HFFc6 (cell line): ENCODE measurements around the gene THAP3. TPM values are rescaled to one million over a fixed set of nuclear protein-coding genes. Genes with fewer than 3 reads are reported as not detected.
"Not testable (repeated sequence)": the region's sequence is repeated elsewhere in the genome, so short reads cannot be mapped to it uniquely, and the experiment has no call there.

Source experiments
- DNase-seq: peaks from one replicate; pipeline ENCODE4 v3.0.0-alpha.2; 2018
- H3K27ac Mint-ChIP-seq: 2 replicates; pipeline ENCODE4 v1.8.0; 2020; ENCODE audit warnings: mild to moderate bottlenecking, mixed read lengths
- H3K27me3 Mint-ChIP-seq: 2 replicates; pipeline ENCODE4 v1.8.0; 2021; ENCODE audit warnings: mild to moderate bottlenecking, moderate library complexity, mixed read lengths; ENCODE audit not compliant: insufficient read depth
- H3K36me3 Mint-ChIP-seq: 2 replicates; pipeline ENCODE4 v1.8.0; 2021; ENCODE audit warnings: low read depth, mixed read lengths
- H3K4me1 Mint-ChIP-seq: 2 replicates; pipeline ENCODE4 v1.8.0; 2020; ENCODE audit warnings: low read depth, mixed read lengths
- H3K4me3 Mint-ChIP-seq: 2 replicates; pipeline ENCODE4 v1.8.0; 2020; ENCODE audit warnings: mild to moderate bottlenecking, moderate library complexity, mixed read lengths
- H3K9me3 Mint-ChIP-seq: 2 replicates; pipeline ENCODE4 v1.8.0; 2020; ENCODE audit warnings: mild to moderate bottlenecking, mixed read lengths
- CTCF ChIP-seq: fragments of 200-600 bp; sonication (generic); IDR thresholded peaks from 2 replicates; pipeline ENCODE4 v1.5.0; 2021; ENCODE audit warnings: antibody characterized with exemption, mild to moderate bottlenecking
- total RNA-seq, 6 experiments: library from RNA; stranded (reverse); fragmentation: NEBNext Ultra II Directional; extraction: Animal tissue kit (Norgen Biotek cat#: 25700); gene quantifications; 2 replicates in 1 of 6; 3 replicates in 5 of 6; pipeline ENCODE4 v1.2.3, GENCODE V29; 2021

The THAP3 gene
- total RNA-seq, 6 experiments from 2014 or later = 12.9 to 18.2 (median 16.2) TPM

GRCh38 chr1:6637770-6638169 is 13.1 kb downstream of the THAP3 start:
- Mint-ChIP-seq H3K27me3 (no peaks in the 10 kb centered on the region; the same call in none of the 2 replicates), H3K4me3 (no peak overlapping the region), H3K9me3 (no peaks in the 10 kb centered on the region), H3K36me3 (peaks cover 12% of the 10 kb centered on the region), H3K4me1 (peaks cover 16% of the 10 kb centered on the region), H3K27ac (no peak overlapping the region)
- no peak for TF ChIP-seq CTCF
- DNase-seq = no peak

- H3K4me1 Mint-ChIP-seq = peaks cover 16% of the 10 kb centered on the region
- no peak overlapping the region for H3K27ac Mint-ChIP-seq
- no peak for TF ChIP-seq CTCF
- no peak for DNase-seq
- no peaks in the 10 kb centered on the region; the same call in none of the 2 replicates for H3K27me3 Mint-ChIP-seq
- no peaks in the 10 kb centered on the region for H3K9me3 Mint-ChIP-seq
- H3K36me3 Mint-ChIP-seq = peaks cover 16% of the 10 kb centered on the region
- no peak overlapping the region for H3K4me3 Mint-ChIP-seq
Observed at GRCh38 chr1:6638226-6638625, 13.6 kb downstream of the THAP3 start.

- peaks cover 15% of the 10 kb centered on the region for H3K4me1 Mint-ChIP-seq
- not testable (repeated sequence) for H3K27me3 Mint-ChIP-seq, DNase-seq, H3K27ac Mint-ChIP-seq, H3K9me3 Mint-ChIP-seq, H3K4me3 Mint-ChIP-seq
- H3K36me3 Mint-ChIP-seq = peaks cover 23% of the 10 kb centered on the region
Observed at GRCh38 chr1:6640867-6641266, 16.2 kb downstream of the THAP3 start.

- peaks cover 17% of the 10 kb centered on the region for H3K36me3 Mint-ChIP-seq
- no peak for DNase-seq
- no peak overlapping the region for H3K4me3 Mint-ChIP-seq
- TF ChIP-seq CTCF = no peak
- H3K27me3 Mint-ChIP-seq = peaks cover 2% of the 10 kb centered on the region; the same call in 1 of the 2 replicates
- H3K27ac Mint-ChIP-seq = no peak overlapping the region
- no peaks in the 10 kb centered on the region for H3K9me3 Mint-ChIP-seq
- H3K4me1 Mint-ChIP-seq = no peaks in the 10 kb centered on the region
Observed at GRCh38 chr1:6645018-6645417, 20.4 kb downstream of the THAP3 start.

GRCh38 chr1:6646499-6647148 is 22.0 kb downstream of the THAP3 start:
- peaks cover 23% of the 10 kb centered on the region for H3K36me3 Mint-ChIP-seq

More at GRCh38 chr1:6646499-6647148, 22.0 kb downstream of the THAP3 start:
- Mint-ChIP-seq H3K4me3 (no peak overlapping the region), H3K27ac (no peak overlapping the region), H3K27me3 (peaks cover 2% of the 10 kb centered on the region), H3K4me1 (no peaks in the 10 kb centered on the region), H3K9me3 (no peaks in the 10 kb centered on the region)
- TF ChIP-seq CTCF = peak; percentile 81
- DNase-seq = peak; percentile 46
